ENCODE measurements around the gene MAB21L4.

- TF ChIP-seq CTCF (conservative IDR thresholded peaks at IDR 0.05; ENCODE audit: low read length): no peak
- no peak for TF ChIP-seq EZH2phosphoT487 (IDR thresholded peaks at IDR 0.05; ENCODE audit: borderline replicate concordance, low read depth, low read length)
Observed at GRCh38 chr2:240896871-240897692, 1.1 kb upstream of the MAB21L4 start.

Data from OCI-LY7 (cell line).